Measurements from ENCODE around the gene TGFA.

TGFA gene

DNA sequence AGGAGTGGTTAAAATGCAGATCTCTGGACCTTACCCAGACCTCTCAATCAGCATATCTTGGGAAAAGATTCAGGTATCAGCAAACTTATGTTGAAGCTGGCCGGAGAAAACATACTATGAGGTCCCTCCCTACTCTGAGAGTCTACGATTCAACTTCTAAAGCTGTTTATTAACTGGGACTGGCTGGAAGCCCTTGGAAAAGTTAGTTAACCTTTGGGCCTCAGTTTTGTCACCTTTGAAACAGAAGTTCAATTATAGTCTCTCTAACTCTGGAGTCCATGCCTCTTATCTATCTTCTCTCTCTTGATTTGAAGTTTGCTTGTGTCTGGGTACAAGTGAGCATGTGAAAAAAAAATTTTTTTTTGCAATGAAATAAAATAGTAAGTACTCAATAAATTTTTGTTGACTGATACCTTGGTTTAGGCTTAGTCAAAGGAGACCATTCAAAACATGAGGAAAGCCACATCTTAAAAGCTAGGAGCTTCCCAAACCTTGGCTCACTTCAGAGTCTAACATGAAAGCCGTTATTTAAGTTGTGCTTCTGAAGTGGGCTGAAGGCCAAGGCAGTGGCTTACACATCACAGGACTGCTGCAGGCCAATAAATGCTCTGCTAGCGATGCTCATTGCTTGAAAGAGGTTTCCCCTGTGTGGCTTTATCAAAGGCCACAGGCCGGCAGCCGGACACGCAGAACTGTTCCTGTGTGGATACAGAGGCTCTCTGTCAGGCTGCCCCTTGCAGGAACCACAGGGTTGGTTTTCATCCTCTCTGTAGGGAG is 141.1 kb downstream of the TGFA start:
- Histone ChIP-seq H3K9ac (no peak overlapping the region), H3K4me2 (no peak overlapping the region), H4K20me1 (no peaks in the 10 kb centered on the region), H3K4me1 (no peaks in the 10 kb centered on the region; the same call in 1 of the 2 replicates), H3K27ac (no peak overlapping the region), H3K36me3 (no peaks in the 10 kb centered on the region), H3K9me3 (peaks cover 7% of the 10 kb centered on the region; the same call in 1 of the 2 replicates), H3K27me3 (peaks cover 7% of the 10 kb centered on the region; the same call in 1 of the 2 replicates), H3K4me3 (no peak overlapping the region)
- TF ChIP-seq Cebpa-rat (IDR thresholded peaks at IDR 0.05), result no peak

DNA sequence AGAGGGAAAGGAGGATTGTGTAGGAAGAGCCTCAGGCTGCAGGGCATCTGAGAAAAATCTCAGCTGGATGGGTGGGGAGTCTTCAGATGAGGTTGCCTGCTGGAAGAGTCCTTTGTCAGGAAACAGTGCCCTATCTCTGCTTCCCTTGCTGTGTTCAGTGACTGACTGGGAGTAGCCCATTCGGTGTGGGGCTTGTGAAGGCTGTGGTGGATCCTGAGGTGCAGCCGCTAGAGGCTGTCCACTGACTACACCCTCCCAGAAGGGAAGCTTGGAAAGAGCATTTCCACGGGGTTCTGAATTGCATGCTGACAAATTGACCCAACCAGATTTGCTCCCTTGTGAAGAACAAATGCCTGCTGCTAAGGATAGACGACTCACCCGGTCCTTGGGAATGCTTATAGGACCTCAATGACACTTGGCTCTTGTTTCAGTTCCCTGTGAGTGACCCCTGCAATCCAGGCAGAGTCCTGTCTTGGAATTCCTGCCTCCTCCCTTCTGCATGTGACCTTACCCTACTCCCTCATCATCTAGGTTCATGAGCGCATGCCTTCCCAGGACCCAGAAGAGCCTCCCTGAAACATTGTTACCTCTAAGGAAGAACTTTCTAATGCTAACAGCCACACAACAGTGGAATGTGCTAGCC is 142.0 kb downstream of the TGFA start:
- Histone ChIP-seq H3K9me3 (no peaks in the 10 kb centered on the region), H3K4me2 (no peak overlapping the region), H3K9ac (no peak overlapping the region), H4K20me1 (no peaks in the 10 kb centered on the region), H3K27ac (no peak overlapping the region), H3K4me1 (no peaks in the 10 kb centered on the region; the same call in 1 of the 2 replicates), H3K36me3 (no peaks in the 10 kb centered on the region), H3K4me3 (no peak overlapping the region), H3K27me3 (peaks cover 7% of the 10 kb centered on the region; the same call in 1 of the 2 replicates)
- TF ChIP-seq Cebpa-rat (IDR thresholded peaks at IDR 0.05), result no peak

DNA sequence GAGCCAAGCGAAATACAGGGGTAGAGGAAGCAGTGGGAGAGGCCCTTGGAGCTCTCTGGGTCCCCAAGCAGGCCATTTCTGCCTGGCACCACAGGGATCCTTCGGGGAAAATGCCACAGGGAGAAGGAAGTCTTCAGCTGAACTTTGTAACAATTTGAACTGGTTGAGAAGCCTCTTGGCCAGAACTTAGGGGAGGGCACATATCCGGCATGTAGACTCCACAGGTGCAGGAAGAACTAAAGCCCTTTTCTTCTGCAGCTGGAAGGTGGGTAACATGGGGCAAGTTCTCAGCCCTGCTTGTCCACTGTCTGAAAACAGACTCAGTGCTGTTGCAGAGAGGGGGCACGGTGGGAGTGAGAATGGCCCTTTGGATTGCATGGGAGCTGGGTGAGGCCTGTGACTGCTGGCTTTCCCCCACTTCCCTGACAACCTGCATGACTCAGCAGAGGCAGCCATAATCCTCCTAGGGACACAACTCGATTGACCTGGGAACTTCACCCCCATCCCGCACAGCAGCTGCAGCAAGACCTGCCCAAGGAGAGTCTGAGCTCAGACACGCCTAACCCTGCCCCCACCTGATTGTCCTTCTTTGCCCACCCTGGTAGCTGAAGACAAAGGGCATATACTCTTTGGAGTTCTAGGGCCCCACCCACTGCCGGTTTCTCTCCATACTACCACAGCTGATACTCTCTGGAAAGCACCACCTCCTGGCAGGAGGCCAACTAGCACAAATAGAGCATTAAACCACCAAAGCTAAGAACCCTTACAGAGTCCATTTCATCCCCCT is 150.2 kb downstream of the TGFA start:
- peak overlapping the region; percentile 51 for H3K4me2 ChIP-seq
- peaks cover 27% of the 10 kb centered on the region for H3K4me1 ChIP-seq
- peaks cover 9% of the 10 kb centered on the region for H3K9me3 ChIP-seq
- H3K27ac ChIP-seq, result no peak overlapping the region
- H4K20me1 ChIP-seq, result no peaks in the 10 kb centered on the region
- H3K27me3 ChIP-seq, result no peaks in the 10 kb centered on the region
- no peak overlapping the region for H3K4me3 ChIP-seq
- no peak for TF ChIP-seq Cebpa-rat (IDR thresholded peaks at IDR 0.05)
- H3K36me3 ChIP-seq, result no peaks in the 10 kb centered on the region
- H3K9ac ChIP-seq, result no peak overlapping the region

DNA sequence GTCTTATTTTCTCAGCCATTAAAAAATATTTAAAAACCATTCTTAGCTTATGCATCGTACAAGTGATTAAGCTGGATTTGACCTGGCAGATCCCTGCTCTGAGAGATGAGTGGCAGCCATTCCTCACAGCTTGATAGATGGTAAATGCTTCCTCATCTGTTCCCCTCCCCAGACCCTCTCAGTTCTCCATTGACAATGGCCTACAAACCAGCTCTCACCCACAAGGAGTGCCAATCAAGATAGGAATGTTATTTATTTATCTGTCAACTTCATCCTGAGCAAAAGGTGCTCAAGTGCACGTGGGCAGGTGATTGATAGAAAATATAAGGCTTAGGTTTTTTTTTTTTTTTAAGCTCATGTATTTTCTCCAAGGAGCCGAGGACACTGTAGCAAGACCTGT is 153.1 kb downstream of the TGFA start:
- peaks cover 9% of the 10 kb centered on the region for H3K9me3 ChIP-seq
- no peaks in the 10 kb centered on the region for H4K20me1 ChIP-seq
- TF ChIP-seq Cebpa-rat (IDR thresholded peaks at IDR 0.05), result no peak
- peaks cover 54% of the 10 kb centered on the region for H3K4me1 ChIP-seq
- H3K27ac ChIP-seq, result no peak overlapping the region
- no peaks in the 10 kb centered on the region for H3K27me3 ChIP-seq
- no peak overlapping the region for H3K9ac ChIP-seq
- H3K4me3 ChIP-seq, result no peak overlapping the region
- H3K36me3 ChIP-seq, result no peaks in the 10 kb centered on the region
- no peak overlapping the region for H3K4me2 ChIP-seq

DNA sequence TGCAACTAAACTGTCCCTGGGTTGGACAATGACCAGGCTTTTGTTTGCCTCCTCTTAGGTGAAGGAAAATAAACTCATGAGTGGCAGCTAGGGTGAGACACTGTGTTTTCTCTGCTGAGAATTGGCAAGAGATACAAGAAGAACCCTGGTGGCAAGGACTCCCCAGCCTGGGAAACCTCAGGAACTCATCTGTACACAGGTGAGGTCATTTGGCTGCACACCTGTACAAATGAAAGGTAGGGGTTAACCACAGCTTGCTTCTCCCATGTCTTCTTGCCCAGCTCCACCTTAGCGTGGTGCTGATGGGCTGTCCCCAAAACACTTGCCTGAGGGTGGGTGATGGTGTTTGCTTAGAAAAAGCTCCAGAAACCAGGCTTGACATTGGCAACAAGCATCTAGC is 154.6 kb downstream of the TGFA start:
- no peak overlapping the region for H3K9ac ChIP-seq
- peak overlapping the region; percentile 44; the same call in 1 of the 2 replicates for H3K4me2 ChIP-seq
- H3K36me3 ChIP-seq, result no peaks in the 10 kb centered on the region
- TF ChIP-seq Cebpa-rat (IDR thresholded peaks at IDR 0.05), result no peak
- H3K4me3 ChIP-seq, result no peak overlapping the region
- peaks cover 51% of the 10 kb centered on the region for H3K4me1 ChIP-seq
- no peaks in the 10 kb centered on the region for H3K27me3 ChIP-seq
- H3K27ac ChIP-seq, result no peak overlapping the region
- no peaks in the 10 kb centered on the region for H3K9me3 ChIP-seq
- H4K20me1 ChIP-seq, result no peaks in the 10 kb centered on the region

Measured in BLaER1 (cell line).